Osteoblast (primary cell): ENCODE measurements around the gene DLL4. TPM values are rescaled to one million over a fixed set of nuclear protein-coding genes. Genes with fewer than 3 reads are reported as not detected.

Experiments used
- DNase-seq: peaks from one replicate; pipeline ENCODE4 v3.0.0; 2011; ENCODE audit warnings: low spot score, mixed read lengths; ENCODE audit not compliant: insufficient read length; ENCODE audit errors: missing footprints
- H2AFZ ChIP-seq: 2 replicates; pipeline ENCODE4 v1.6.0; 2011; ENCODE audit warnings: mild to moderate bottlenecking, low read length
- H3K27ac ChIP-seq: 2 replicates; pipeline ENCODE4 v1.5.1; 2011; ENCODE audit warnings: mild to moderate bottlenecking, low read depth, low read length, moderate library complexity
- H3K27me3 ChIP-seq: 2 replicates; pipeline ENCODE4 v1.6.0; 2012; ENCODE audit warnings: mild to moderate bottlenecking, control low read depth, inconsistent platforms, low read length, moderate library complexity; ENCODE audit not compliant: insufficient read depth
- H3K36me3 ChIP-seq: 2 replicates; pipeline ENCODE4 v1.5.1; 2011; ENCODE audit warnings: mild to moderate bottlenecking, low read length, control low read depth, moderate library complexity; ENCODE audit not compliant: insufficient read depth
- H3K4me1 ChIP-seq: 2 replicates; pipeline ENCODE4 v1.5.1; 2011; ENCODE audit warnings: mild to moderate bottlenecking, low read length, control low read depth, moderate library complexity; ENCODE audit not compliant: insufficient read depth
- H3K4me2 ChIP-seq: 2 replicates; pipeline ENCODE4 v1.6.0; 2011; ENCODE audit warnings: mild to moderate bottlenecking, low read length; ENCODE audit not compliant: insufficient read depth
- H3K4me3 ChIP-seq: fragments of 200-600 bp; sonication (generic); 3 replicates; pipeline ENCODE4 v1.5.1; 2012; ENCODE audit warnings: mild to moderate bottlenecking, low read length, inconsistent platforms; ENCODE audit not compliant: insufficient read depth
- H3K79me2 ChIP-seq: 2 replicates; pipeline ENCODE4 v1.6.0; 2012; ENCODE audit warnings: mild to moderate bottlenecking, low read length, control low read depth, inconsistent platforms; ENCODE audit not compliant: insufficient read depth
- H3K9me3 ChIP-seq: 2 replicates; pipeline ENCODE4 v1.5.1; 2011; ENCODE audit warnings: low read depth, low read length, control low read depth
- H4K20me1 ChIP-seq: 2 replicates; pipeline ENCODE4 v1.6.0; 2012; ENCODE audit warnings: mild to moderate bottlenecking, low read length, control low read depth; ENCODE audit not compliant: insufficient read depth
- total RNA-seq: library from RNA; depleted of rRNA; stranded (reverse); fragments of >200 nt; gene quantifications from 2 replicates; pipeline ENCODE4 v1.2.3, GENCODE V29; 2012
- TF ChIP-seq, protein P1 (sequence below): IDR thresholded peaks from 2 replicates; pipeline ENCODE4 v1.5.1; 2011; ENCODE audit warnings: mild to moderate bottlenecking, low read depth, low read length, moderate library complexity; ENCODE audit errors: extremely low read depth

DLL4 gene
- total RNA-seq, 1 donor, result not detected

DNA sequence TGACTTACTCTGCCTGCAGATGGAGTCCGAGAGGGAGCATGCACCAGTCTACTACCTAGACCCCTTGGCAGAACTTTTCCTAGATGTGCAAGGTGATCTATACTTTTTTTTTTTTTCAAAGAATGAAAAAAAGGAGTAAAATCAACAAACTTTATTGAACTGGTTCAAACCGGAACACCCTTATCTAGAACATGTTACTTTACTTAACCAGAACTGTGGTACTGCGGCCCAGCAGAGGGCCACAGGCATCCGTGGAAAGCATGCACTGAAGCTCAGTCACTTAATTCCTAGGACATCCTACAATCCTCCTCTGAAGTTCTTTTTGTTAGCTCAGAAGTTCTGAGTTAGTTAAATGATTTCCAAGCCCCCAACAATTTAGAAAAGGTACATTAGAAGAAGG is 45.7 kb downstream of the DLL4 start:
- no peak overlapping the region for H3K4me2 ChIP-seq
- H2AFZ ChIP-seq, result no peak overlapping the region
- H3K27ac ChIP-seq, result no peak overlapping the region
- H3K79me2 ChIP-seq, result no peaks in the 10 kb centered on the region
- H4K20me1 ChIP-seq, result no peaks in the 10 kb centered on the region
- H3K27me3 ChIP-seq, result no peaks in the 10 kb centered on the region
- H3K36me3 ChIP-seq, result peaks cover 43% of the 10 kb centered on the region
- no peak overlapping the region for H3K4me3 ChIP-seq
- TF ChIP-seq, protein P1, sequence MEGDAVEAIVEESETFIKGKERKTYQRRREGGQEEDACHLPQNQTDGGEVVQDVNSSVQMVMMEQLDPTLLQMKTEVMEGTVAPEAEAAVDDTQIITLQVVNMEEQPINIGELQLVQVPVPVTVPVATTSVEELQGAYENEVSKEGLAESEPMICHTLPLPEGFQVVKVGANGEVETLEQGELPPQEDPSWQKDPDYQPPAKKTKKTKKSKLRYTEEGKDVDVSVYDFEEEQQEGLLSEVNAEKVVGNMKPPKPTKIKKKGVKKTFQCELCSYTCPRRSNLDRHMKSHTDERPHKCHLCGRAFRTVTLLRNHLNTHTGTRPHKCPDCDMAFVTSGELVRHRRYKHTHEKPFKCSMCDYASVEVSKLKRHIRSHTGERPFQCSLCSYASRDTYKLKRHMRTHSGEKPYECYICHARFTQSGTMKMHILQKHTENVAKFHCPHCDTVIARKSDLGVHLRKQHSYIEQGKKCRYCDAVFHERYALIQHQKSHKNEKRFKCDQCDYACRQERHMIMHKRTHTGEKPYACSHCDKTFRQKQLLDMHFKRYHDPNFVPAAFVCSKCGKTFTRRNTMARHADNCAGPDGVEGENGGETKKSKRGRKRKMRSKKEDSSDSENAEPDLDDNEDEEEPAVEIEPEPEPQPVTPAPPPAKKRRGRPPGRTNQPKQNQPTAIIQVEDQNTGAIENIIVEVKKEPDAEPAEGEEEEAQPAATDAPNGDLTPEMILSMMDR, result no peak
- no peaks in the 10 kb centered on the region for H3K9me3 ChIP-seq
- DNase-seq, result no peak
- H3K4me1 ChIP-seq, result no peaks in the 10 kb centered on the region

DNA sequence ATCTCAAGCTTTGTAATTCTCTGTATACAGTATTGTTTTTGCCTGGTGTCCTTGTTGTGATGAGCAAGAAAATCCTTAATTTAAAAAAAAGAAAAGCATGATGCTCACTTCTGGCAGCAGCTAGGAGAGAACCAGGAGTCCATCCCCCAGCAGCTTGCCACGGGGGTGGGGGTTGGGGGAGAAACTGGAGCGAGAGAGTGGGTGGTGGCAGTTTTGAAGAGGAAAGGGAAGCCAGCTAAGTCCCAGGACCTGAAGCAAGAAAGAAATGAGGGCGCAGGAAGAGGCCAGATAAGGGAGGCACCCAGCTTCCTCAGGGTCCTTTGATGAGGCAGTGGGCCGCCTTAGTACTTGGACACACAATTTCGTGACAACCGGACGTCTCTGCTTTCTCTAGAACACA is 47.7 kb downstream of the DLL4 start:
- Histone ChIP-seq H3K27me3 (no peaks in the 10 kb centered on the region), H3K4me1 (peaks cover 2% of the 10 kb centered on the region), H3K36me3 (peaks cover 62% of the 10 kb centered on the region), H3K4me3 (no peak overlapping the region), H3K9me3 (no peaks in the 10 kb centered on the region), H3K27ac (no peak overlapping the region), H2AFZ (no peak overlapping the region), H4K20me1 (no peaks in the 10 kb centered on the region), H3K79me2 (peaks cover 3% of the 10 kb centered on the region), H3K4me2 (no peak overlapping the region)
- TF ChIP-seq, protein P1, result no peak
- no peak for DNase-seq

DNA sequence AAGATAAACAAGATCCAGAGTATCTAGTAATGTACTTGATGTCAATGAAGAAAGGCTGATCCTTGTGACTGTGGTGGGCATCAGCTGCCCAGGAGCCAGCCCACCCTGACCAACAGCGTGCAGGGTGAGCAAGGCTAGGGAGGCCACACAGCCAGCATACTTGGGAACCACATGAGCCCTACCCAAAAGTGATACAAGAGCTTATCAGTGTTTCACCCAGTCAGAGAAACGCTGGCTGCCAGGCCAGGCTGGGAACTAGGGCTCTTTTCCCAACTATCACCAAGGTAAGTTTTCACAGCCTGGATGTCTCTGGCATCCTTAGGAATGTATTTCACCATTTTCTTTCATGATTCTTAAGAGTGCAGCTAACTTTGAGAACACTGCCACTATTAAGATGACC is 49.0 kb downstream of the DLL4 start:
- no peaks in the 10 kb centered on the region for H3K9me3 ChIP-seq
- no peak overlapping the region for H3K27ac ChIP-seq
- H2AFZ ChIP-seq, result no peak overlapping the region
- no peak overlapping the region for H3K4me2 ChIP-seq
- no peak overlapping the region for H3K4me3 ChIP-seq
- H3K4me1 ChIP-seq, result peaks cover 15% of the 10 kb centered on the region
- no peak for DNase-seq
- H4K20me1 ChIP-seq, result no peaks in the 10 kb centered on the region
- H3K79me2 ChIP-seq, result peaks cover 5% of the 10 kb centered on the region
- no peaks in the 10 kb centered on the region for H3K27me3 ChIP-seq
- peaks cover 71% of the 10 kb centered on the region for H3K36me3 ChIP-seq
- TF ChIP-seq, protein P1, result no peak

DNA sequence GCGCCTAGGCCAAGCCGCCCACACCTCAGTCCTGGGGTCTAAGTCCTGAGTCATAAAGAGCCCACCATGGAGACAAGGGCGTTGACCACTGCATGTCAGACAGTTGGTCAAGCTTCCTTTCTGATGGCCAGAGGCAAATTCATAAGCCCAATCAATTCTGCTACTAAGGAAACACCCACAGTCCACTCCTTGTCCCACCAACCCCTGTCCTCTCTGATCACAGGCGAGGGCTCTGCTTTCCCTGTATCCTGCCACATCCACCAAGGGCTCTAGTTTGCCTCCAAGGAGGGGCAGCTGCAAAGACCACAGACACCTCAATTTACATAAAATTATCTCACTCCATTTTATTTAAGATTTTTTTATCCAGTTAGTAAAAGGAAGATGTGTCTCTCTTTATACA is 49.4 kb downstream of the DLL4 start:
- H3K4me3 ChIP-seq, result no peak overlapping the region
- DNase-seq, result no peak
- H3K27me3 ChIP-seq, result no peaks in the 10 kb centered on the region
- no peak overlapping the region for H3K4me2 ChIP-seq
- TF ChIP-seq, protein P1, result no peak
- H3K36me3 ChIP-seq, result peaks cover 75% of the 10 kb centered on the region
- H3K79me2 ChIP-seq, result peaks cover 5% of the 10 kb centered on the region
- H3K27ac ChIP-seq, result no peak overlapping the region
- peaks cover 19% of the 10 kb centered on the region for H3K4me1 ChIP-seq
- H2AFZ ChIP-seq, result no peak overlapping the region
- no peaks in the 10 kb centered on the region for H3K9me3 ChIP-seq
- no peaks in the 10 kb centered on the region for H4K20me1 ChIP-seq
